GM12875 (cell line): ENCODE results near the gene GPR150.

Experiments
- H3K4me3 ChIP-seq: one replicate; pipeline ENCODE4 v1.5.1; 2011; ENCODE audit warnings: low read depth, low read length, control low read depth
- TF ChIP-seq, protein P1 (sequence below): IDR thresholded peaks from 2 replicates; pipeline ENCODE4 v1.5.1; 2011; ENCODE audit warnings: low read depth, mild to moderate bottlenecking, control low read depth, inconsistent platforms, low read length, moderate library complexity, borderline replicate concordance; ENCODE audit not compliant: insufficient read depth

GPR150 gene

DNA sequence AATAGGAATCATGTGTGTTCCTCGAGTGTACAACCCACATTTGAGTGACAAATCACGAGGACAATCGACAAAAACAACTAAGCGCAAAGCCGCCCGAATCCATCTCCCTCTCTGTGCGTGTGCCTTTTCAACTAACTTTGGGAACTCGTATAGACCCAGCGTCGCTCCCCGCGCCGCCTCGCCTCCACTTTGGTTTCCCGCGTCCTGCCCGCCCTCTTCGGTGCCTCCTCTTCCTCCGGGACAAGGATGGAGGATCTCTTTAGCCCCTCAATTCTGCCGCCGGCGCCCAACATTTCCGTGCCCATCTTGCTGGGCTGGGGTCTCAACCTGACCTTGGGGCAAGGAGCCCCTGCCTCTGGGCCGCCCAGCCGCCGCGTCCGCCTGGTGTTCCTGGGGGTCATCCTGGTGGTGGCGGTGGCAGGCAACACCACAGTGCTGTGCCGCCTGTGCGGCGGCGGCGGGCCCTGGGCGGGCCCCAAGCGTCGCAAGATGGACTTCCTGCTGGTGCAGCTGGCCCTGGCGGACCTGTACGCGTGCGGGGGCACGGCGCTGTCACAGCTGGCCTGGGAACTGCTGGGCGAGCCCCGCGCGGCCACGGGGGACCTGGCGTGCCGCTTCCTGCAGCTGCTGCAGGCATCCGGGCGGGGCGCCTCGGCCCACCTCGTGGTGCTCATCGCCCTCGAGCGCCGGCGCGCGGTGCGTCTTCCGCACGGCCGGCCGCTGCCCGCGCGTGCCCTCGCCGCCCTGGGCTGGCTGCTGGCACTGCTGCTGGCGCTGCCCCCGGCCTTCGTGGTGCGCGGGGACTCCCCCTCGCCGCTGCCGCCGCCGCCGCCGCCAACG lies at the start of gene GPR150:
TSS of gene GPR150 (plus strand) at position 58 of the 840 bp plus-strand sequence. CDS start at position 247, 189 bp downstream.
- peak within 1 kb of the TSS; percentile 65 for H3K4me3 ChIP-seq
- TF ChIP-seq, protein P1, sequence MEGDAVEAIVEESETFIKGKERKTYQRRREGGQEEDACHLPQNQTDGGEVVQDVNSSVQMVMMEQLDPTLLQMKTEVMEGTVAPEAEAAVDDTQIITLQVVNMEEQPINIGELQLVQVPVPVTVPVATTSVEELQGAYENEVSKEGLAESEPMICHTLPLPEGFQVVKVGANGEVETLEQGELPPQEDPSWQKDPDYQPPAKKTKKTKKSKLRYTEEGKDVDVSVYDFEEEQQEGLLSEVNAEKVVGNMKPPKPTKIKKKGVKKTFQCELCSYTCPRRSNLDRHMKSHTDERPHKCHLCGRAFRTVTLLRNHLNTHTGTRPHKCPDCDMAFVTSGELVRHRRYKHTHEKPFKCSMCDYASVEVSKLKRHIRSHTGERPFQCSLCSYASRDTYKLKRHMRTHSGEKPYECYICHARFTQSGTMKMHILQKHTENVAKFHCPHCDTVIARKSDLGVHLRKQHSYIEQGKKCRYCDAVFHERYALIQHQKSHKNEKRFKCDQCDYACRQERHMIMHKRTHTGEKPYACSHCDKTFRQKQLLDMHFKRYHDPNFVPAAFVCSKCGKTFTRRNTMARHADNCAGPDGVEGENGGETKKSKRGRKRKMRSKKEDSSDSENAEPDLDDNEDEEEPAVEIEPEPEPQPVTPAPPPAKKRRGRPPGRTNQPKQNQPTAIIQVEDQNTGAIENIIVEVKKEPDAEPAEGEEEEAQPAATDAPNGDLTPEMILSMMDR = no peak

DNA sequence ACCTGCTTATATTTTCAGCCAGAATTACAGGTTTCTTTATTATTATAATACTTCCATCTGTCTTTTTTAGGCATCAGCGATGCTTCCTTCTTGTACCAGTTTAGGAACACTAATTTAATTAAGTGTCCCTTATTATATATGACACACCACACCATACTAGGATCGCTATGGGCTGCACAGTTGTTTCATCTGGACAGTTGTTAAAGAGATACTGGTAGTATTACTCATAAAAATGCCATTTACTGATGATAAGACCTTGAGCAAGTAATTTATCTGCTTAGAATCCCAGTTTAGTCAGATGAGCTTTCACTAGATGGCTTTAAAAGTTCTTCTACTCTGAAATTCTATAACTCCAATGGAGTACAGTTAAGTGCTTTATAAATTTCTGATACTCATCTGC lies 47.9 kb upstream of the GPR150 start:
- no peak overlapping the region for H3K4me3 ChIP-seq
- TF ChIP-seq, protein P1 = no peak

DNA sequence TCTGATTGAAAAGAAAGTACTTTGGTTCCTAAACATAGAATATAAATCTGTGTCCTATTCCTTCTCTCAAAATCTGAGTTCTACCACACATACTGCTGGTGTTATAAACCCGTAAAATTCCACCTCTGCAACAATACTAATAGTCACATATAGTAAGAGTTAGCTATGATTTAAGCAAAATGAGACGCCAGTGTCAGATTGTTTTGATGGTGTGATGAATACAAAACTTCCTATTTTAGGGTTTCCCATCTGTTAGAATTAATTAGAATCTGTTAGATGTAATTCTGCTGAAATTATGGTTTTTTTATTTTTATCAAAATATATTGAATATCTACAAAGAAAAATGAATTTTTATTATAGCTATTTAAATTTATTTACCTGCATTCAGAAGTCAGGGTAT lies 38.3 kb upstream of the GPR150 start:
- TF ChIP-seq, protein P1 = no peak

DNA sequence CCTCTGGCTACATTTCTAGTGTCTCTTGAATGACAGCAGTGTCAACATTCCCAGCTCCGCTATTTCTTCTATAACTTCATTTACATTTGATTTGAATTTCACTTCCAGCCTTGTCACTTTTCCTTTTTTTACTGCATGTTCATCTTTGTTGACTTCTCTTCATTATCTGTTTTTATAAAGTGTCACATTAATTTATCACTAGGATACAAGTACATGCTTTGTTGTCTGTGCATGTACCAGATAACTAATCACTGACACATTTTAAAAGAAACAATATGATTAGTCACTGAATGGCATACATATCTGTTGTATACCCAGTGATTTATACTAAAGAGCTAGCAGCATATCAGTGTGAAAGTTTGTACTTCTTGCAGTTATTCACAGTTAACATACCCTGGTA lies 35.9 kb upstream of the GPR150 start:
- TF ChIP-seq, protein P1 = no peak
- H3K4me3 ChIP-seq = no peak overlapping the region

More for the DNA sequence above, 38.3 kb upstream of the GPR150 start:
- no peak overlapping the region for H3K4me3 ChIP-seq

DNA sequence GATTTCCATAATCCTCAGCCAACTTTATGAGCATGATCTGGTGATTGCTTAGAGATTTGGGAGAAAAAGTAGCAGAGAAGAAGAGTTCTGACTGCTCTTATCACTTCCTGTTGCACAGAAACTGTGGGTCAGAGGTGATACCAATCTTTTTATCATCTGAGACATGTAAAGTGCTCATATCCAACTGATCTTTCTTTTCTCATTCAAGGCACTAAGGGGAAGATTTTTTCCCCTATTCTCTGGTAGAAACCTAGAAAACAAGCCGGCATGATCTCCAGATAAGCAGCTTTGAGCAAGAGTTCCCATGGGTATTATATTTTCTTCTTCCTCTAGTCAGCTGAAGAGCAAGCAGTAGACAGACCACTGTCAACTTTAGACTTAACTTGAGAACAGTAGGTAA lies 29.0 kb upstream of the GPR150 start:
- TF ChIP-seq, protein P1 = no peak
- H3K4me3 ChIP-seq = no peak overlapping the region

DNA sequence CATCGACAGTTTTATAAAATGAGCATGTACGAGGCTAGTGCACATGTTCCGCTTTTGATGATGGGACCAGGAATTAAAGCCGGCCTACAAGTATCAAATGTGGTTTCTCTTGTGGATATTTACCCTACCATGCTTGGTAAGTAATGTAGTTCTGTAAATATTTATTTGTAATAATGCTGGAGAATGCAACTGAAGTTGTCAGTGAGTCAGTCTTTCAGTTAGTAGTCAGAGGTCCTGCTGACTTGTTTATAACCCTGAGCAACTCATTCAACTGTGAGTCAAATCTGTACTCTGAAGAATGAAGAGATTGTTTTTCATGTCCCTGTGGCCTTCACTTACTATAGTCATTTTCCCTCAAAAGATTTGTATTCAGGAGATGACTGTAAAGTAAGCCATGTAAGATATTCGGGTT lies 28.4 kb upstream of the GPR150 start:
- TF ChIP-seq, protein P1 = no peak
- no peak overlapping the region for H3K4me3 ChIP-seq
